ENCODE measurements around the gene ROR2.

Gene ROR2

DNA sequence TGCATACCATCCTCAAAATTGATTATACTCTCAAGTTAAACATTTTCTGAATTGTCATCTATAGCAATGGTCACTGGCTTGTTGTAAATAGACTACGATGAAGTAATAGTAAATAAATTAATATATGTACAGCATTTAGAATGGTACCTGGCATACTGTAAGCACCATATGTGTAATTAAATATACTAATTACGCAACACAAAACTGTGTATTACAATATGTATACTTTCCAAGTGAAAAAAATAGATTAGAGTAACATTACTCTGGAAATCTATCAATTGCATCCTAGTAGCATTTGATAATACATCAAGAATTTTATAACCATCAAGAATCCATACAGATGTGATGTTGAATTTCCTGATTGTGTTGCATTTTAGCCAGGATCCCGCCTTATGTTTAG lies 17.2 kb upstream of the ROR2 start:
- Mint-ChIP-seq H3K4me1 (no peaks in the 10 kb centered on the region), H3K27me3 (ENCODE audit: low read depth) (peaks cover 3% of the 10 kb centered on the region)

DNA sequence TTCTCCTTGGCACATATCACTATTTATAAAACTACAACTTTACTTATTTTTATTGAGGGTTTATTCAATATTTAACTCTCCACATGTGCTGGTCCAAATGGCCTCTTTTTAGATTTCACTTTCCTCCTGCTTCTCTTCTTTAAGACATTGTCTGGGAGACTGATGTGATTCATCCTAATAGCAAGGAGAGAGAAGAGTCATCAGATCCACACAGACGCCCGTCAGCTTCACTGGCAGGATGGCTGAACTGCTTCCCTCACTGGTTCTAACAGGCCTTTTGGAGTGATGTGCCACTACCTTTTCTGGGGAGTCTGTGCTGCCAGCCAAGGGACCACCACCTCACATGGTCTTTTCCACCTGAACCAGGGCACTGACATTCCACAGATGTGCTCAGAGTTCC lies 16.5 kb upstream of the ROR2 start:
- Mint-ChIP-seq H3K36me3 (ENCODE audit: low read depth) (no peaks in the 10 kb centered on the region), H3K27ac (no peak overlapping the region)
- no peak for TF ChIP-seq CTCF (IDR thresholded peaks at IDR 0.05; ENCODE audit: unreplicated experiment in 3 of 3)

More for the DNA sequence above, 17.2 kb upstream of the ROR2 start:
- Mint-ChIP-seq H3K27ac (no peak overlapping the region), H3K4me3 (no peak overlapping the region), H3K36me3 (ENCODE audit: low read depth) (no peaks in the 10 kb centered on the region), H3K9me3 (peaks cover under 1% of the 10 kb centered on the region)
- TF ChIP-seq CTCF (IDR thresholded peaks at IDR 0.05; ENCODE audit: unreplicated experiment in 3 of 3): no peak

GRCh38 chr9:91963711-91964240 lies 13.7 kb upstream of the ROR2 start:
- Mint-ChIP-seq H3K9me3 (peaks cover 11% of the 10 kb centered on the region), H3K4me1 (no peaks in the 10 kb centered on the region), H3K4me3 (no peak overlapping the region), H3K27me3 (ENCODE audit: low read depth) (peaks cover 3% of the 10 kb centered on the region), H3K36me3 (ENCODE audit: low read depth) (no peaks in the 10 kb centered on the region), H3K27ac (no peak overlapping the region)
- no peak for TF ChIP-seq CTCF (IDR thresholded peaks at IDR 0.05; ENCODE audit: unreplicated experiment in 3 of 3)

More for the DNA sequence above, 16.5 kb upstream of the ROR2 start:
- no peaks in the 10 kb centered on the region for H3K4me1 Mint-ChIP-seq
- peaks cover 5% of the 10 kb centered on the region for H3K9me3 Mint-ChIP-seq
- H3K27me3 Mint-ChIP-seq (ENCODE audit: low read depth): peaks cover 3% of the 10 kb centered on the region
- no peak overlapping the region for H3K4me3 Mint-ChIP-seq

GRCh38 chr9:91960367-91960766 lies 10.3 kb upstream of the ROR2 start:
- Mint-ChIP-seq H3K36me3 (ENCODE audit: low read depth) (no peaks in the 10 kb centered on the region), H3K9me3 (peaks cover 11% of the 10 kb centered on the region), H3K27me3 (ENCODE audit: low read depth) (peaks cover 3% of the 10 kb centered on the region), H3K4me1 (peaks cover 7% of the 10 kb centered on the region), H3K4me3 (no peak overlapping the region), H3K27ac (no peak overlapping the region)
- TF ChIP-seq CTCF (IDR thresholded peaks at IDR 0.05; ENCODE audit: unreplicated experiment in 3 of 3): no peak

DNA sequence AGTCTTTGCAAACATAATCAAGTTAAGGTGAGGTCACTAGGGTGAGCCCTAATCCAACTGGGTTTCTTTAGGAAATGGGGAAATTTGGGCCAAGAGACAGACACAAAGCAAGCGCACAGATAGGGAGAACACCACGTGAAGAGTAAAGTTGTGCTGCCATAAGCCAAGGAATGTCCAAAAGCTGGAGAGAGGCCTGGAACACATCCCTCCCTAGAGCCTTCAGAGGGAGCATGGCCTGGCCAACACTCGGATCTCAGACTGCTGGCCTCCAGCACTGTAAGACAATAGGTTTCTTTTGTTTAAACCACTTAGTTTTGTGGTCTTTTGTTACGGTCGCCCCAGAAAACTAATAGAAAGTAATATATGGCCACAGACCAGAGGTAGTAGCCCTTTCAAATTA lies 8.1 kb upstream of the ROR2 start:
- H3K27ac Mint-ChIP-seq: peak overlapping the region in 2 of 3 experiments; percentile 71 to 75
- peaks cover 11% of the 10 kb centered on the region for H3K9me3 Mint-ChIP-seq
- peaks cover 13% of the 10 kb centered on the region for H3K27me3 Mint-ChIP-seq (ENCODE audit: low read depth)
- H3K4me1 Mint-ChIP-seq: peaks cover 14% of the 10 kb centered on the region
- H3K36me3 Mint-ChIP-seq (ENCODE audit: low read depth): no peaks in the 10 kb centered on the region
- H3K4me3 Mint-ChIP-seq: no peak overlapping the region
- TF ChIP-seq CTCF (IDR thresholded peaks at IDR 0.05; ENCODE audit: unreplicated experiment in 3 of 3): no peak

GRCh38 chr9:91954841-91955471 lies 4.9 kb upstream of the ROR2 start:
- H3K9me3 Mint-ChIP-seq: peaks cover 2% of the 10 kb centered on the region
- no peaks in the 10 kb centered on the region for H3K36me3 Mint-ChIP-seq (ENCODE audit: low read depth)
- H3K27me3 Mint-ChIP-seq (ENCODE audit: low read depth): peaks cover 34% of the 10 kb centered on the region
- H3K4me3 Mint-ChIP-seq: peak overlapping the region in 2 of 3 experiments; percentile 28 to 39
- H3K4me1 Mint-ChIP-seq: peaks cover 26% of the 10 kb centered on the region
- H3K27ac Mint-ChIP-seq: peak overlapping the region in 1 of 3 experiments; percentile 26
- peak; percentile 58 to 71 (median 70) for TF ChIP-seq CTCF (IDR thresholded peaks at IDR 0.05; ENCODE audit: unreplicated experiment in 3 of 3)
